HepG2 (cell line): ENCODE measurements around the gene GMPPA. TPM values are rescaled to one million over a fixed set of nuclear protein-coding genes. Genes with fewer than 3 reads are reported as not detected.

Experiments used
- ATAC-seq: fragments of 200-7000 bp; cut with Tn5 transposase; 3 replicates; pipeline ENCODE4 v1.9.1; 2020; ENCODE audit warnings: mild to moderate bottlenecking, moderate library complexity
- BruUV-seq: library from RNA; stranded (reverse); fragments of 400-500 nt; replicated peaks from 2 replicates; lab custom pipeline; 2021; lab: Mats Ljungman, UMichigan
- CTCF ChIA-PET: fragments of 300-600 bp; formaldehyde crosslinking; extraction: SDS; loops from one replicate; lab custom pipeline; 2021; ENCODE audit warnings: low total read pairs, inconsistent platforms, low intra/inter-chr PET ratio; lab: Yijun Ruan, JAX
- POLR2A ChIA-PET: fragments of 350-600 bp; sonication (Branson Sonifier 250); formaldehyde crosslinking; loops from one replicate; lab custom pipeline; 2020; ENCODE audit warnings: antibody characterized with exemption, inconsistent platforms; lab: Yijun Ruan, JAX
- DNase-seq: peaks from one replicate; pipeline ENCODE4 v3.0.0-alpha.2; 2015; ENCODE audit warnings: low spot score
- FAIRE-seq: peaks from 3 replicates; lab custom pipeline; 2011; peaks lifted over from hg19 to GRCh38; lab: Jason Lieb, UNC
- H2AFZ ChIP-seq: one replicate; pipeline ENCODE4 v1.6.1; 2011; ENCODE audit warnings: low read length, inconsistent platforms
- H3K27ac ChIP-seq: fragments of 300-600 bp; 3 replicates; pipeline ENCODE4 v1.8.0; 2011; ENCODE audit warnings: mixed run types, mild to moderate bottlenecking, mixed read lengths, low read length, inconsistent platforms; ENCODE audit not compliant: insufficient read depth; ENCODE audit errors: extremely low read length
- H3K27me3 ChIP-seq, 2 experiments: fragments of 200-600 bp in 1 of 2; 2 replicates in 1 of 2; 3 replicates in 1 of 2; pipeline versions ENCODE4 v1.6.0 to v1.8.0; 2011; ENCODE audit warnings: low read length in 2 of 2, mild to moderate bottlenecking in 2 of 2, moderate library complexity in 2 of 2, inconsistent platforms in 1 of 2; ENCODE audit not compliant: insufficient read depth in 2 of 2, control insufficient read depth in 1 of 2
- H3K36me3 ChIP-seq, 2 experiments: fragments of 200-600 bp in 1 of 2; replicated peaks in 1 of 2; 2 replicates in 1 of 2; 3 replicates in 1 of 2; pipeline versions ENCODE4 v1.5.1 to v1.8.0; 2011; ENCODE audit warnings: low read length in 2 of 2, inconsistent platforms in 1 of 2; ENCODE audit not compliant: insufficient read depth in 2 of 2, control insufficient read depth in 1 of 2
- H3K4me1 ChIP-seq: 2 replicates; pipeline ENCODE4 v1.5.1; 2012; ENCODE audit warnings: low read length, inconsistent platforms; ENCODE audit not compliant: insufficient read depth
- H3K4me2 ChIP-seq: 2 replicates; pipeline ENCODE4 v1.6.0; 2011; ENCODE audit warnings: low read depth, low read length, inconsistent platforms
- H3K4me3 ChIP-seq, 3 experiments: fragments of 200-600 bp in 1 of 3; sonication (generic), shearing (Covaris generic) in 1 of 3; replicated peaks in 1 of 3; 2 replicates each; pipeline ENCODE4 v1.5.1; 2011 to 2016; ENCODE audit warnings: low read length in 3 of 3, inconsistent platforms in 2 of 3, low read depth in 2 of 3, mild to moderate bottlenecking in 2 of 3, control low read depth in 1 of 3, mixed read lengths in 1 of 3; ENCODE audit not compliant: insufficient read depth in 1 of 3
- H3K79me2 ChIP-seq: one replicate; pipeline ENCODE4 v1.6.1; 2011; ENCODE audit warnings: low read length, inconsistent platforms; ENCODE audit not compliant: insufficient read depth
- H3K9ac ChIP-seq: 2 replicates; pipeline ENCODE4 v1.6.0; 2011; ENCODE audit warnings: mild to moderate bottlenecking, low read depth, low read length, inconsistent platforms; ENCODE audit not compliant: insufficient read depth
- H3K9me3 ChIP-seq: 2 replicates; pipeline ENCODE4 v1.5.1; 2012; ENCODE audit warnings: mild to moderate bottlenecking, low read length
- H4K20me1 ChIP-seq: 2 replicates; pipeline ENCODE4 v1.6.0; 2011; ENCODE audit warnings: inconsistent platforms, mild to moderate bottlenecking, low read length, moderate library complexity; ENCODE audit not compliant: insufficient read depth
- ISL2 ChIP-seq: sonication (generic); formaldehyde crosslinking; IDR thresholded peaks from 2 replicates; pipeline ENCODE4 v1.5.0; 2020; ENCODE audit warnings: missing genetic modification reagents
- KLF12 ChIP-seq: sonication (generic); formaldehyde crosslinking; IDR thresholded peaks from 2 replicates; pipeline ENCODE4 v1.4.0; 2020; ENCODE audit warnings: missing genetic modification reagents, borderline replicate concordance
- NFAT5 ChIP-seq: sonication (generic); formaldehyde crosslinking; IDR thresholded peaks from 2 replicates; pipeline ENCODE4 v1.4.0; 2020; ENCODE audit warnings: missing genetic modification reagents
- PCBP2 ChIP-seq: fragments of 200-400 bp; formaldehyde crosslinking; optimal IDR thresholded peaks from 2 replicates; pipeline ENCODE3; 2018; ENCODE audit warnings: low read length, low read depth; ENCODE audit not compliant: poor library complexity, severe bottlenecking
- SMC3 ChIP-seq: IDR thresholded peaks from 2 replicates; pipeline ENCODE4 v1.6.1; 2011; ENCODE audit warnings: low read length, improper control_type of control experiment
- THYN1 ChIP-seq: sonication (generic); formaldehyde crosslinking; IDR thresholded peaks from 2 replicates; pipeline ENCODE4 v1.8.1; 2023; ENCODE audit warnings: low read depth, mild to moderate bottlenecking, moderate library complexity, missing genetic modification reagents, borderline replicate concordance
- TOE1 ChIP-seq: sonication (generic); formaldehyde crosslinking; IDR thresholded peaks from 2 replicates; pipeline ENCODE4 v1.4.0; 2020; ENCODE audit warnings: mild to moderate bottlenecking, missing genetic modification reagents
- U2AF1 ChIP-seq: fragments of 200-400 bp; formaldehyde crosslinking; optimal IDR thresholded peaks from 2 replicates; pipeline ENCODE3; 2017; ENCODE audit warnings: mild to moderate bottlenecking, low read depth, low read length
- ZBTB10 ChIP-seq: sonication (generic); formaldehyde crosslinking; IDR thresholded peaks from 2 replicates; pipeline ENCODE4 v1.4.0; 2020; ENCODE audit warnings: missing genetic modification reagents, borderline replicate concordance
- ZBTB39 ChIP-seq: sonication (generic); formaldehyde crosslinking; IDR thresholded peaks from 2 replicates; pipeline ENCODE4 v1.5.0; 2020; ENCODE audit warnings: missing genetic modification reagents
- ZFP1 ChIP-seq: IDR thresholded peaks from 2 replicates; pipeline ENCODE4 v1.6.1; 2016
- ZFP37 ChIP-seq: sonication (generic); formaldehyde crosslinking; IDR thresholded peaks from 2 replicates; pipeline ENCODE4 v1.4.0; 2020; ENCODE audit warnings: missing genetic modification reagents, borderline replicate concordance
- ZNF550 ChIP-seq: sonication (generic); formaldehyde crosslinking; IDR thresholded peaks from 2 replicates; pipeline ENCODE4 v1.4.0; 2020; ENCODE audit warnings: mild to moderate bottlenecking, missing genetic modification reagents, borderline replicate concordance
- ZNF589 ChIP-seq: sonication (generic); formaldehyde crosslinking; conservative IDR thresholded peaks from 2 replicates; pipeline ENCODE4 v1.8.0; 2022; ENCODE audit warnings: mild to moderate bottlenecking, moderate library complexity, missing genetic modification reagents
- WGBS: methylation state at CpG from one replicate; pipeline ENCODE4 v1.1.6; 2017; ENCODE audit warnings: low lambda C conversion rate; 5-methylcytosine and 5-hydroxymethylcytosine counted together
- in situ Hi-C: cut with HindIII; loops from 2 replicates; pipeline ENCODE4 v1.10.0; 2017; ENCODE audit warnings: low pct_unique_long_range_greater_than_20kb; ENCODE audit not compliant: extremely low pct_ligation_motif_present
- intact Hi-C: fragments of 100-400 bp; cut with micrococcal nuclease; formaldehyde crosslinking; loops from one replicate; pipeline ENCODE4 v1.10.0; 2022; ENCODE audit not compliant: unreplicated experiment
- polyA plus RNA-seq, 8 experiments: library from polyadenylated mRNA; depleted of rRNA in 3 of 8; stranded (reverse) in 7 of 8; unstranded in 1 of 8; fragments of >200 nt; fragmentation: Illumina TruSeq in 4 of 8; extraction: Trizol in 4 of 8; gene quantifications; 2 replicates each; pipeline versions ENCODE4 v1.2.1 to v1.2.3, GENCODE V29; 2011 to 2016; ENCODE audit warnings: low read depth in 4 of 8, missing spikeins in 1 of 8, mixed read lengths in 1 of 8; ENCODE audit not compliant: insufficient read depth in 1 of 8
- total RNA-seq, 5 experiments: library from RNA; depleted of rRNA; stranded (reverse); fragments of >200 nt; fragmentation: Illumina TruSeq; extraction: Trizol; gene quantifications; 2 replicates each; pipeline ENCODE4 v1.2.3, GENCODE V29; 2016; ENCODE audit warnings: low read depth in 1 of 5

GMPPA gene
- total and polyA plus RNA-seq, 2 of the 13 experiments (the other 11 are each of a cell fraction or from before 2014, with no cell fraction given): 81.1 to 106 TPM

DNA sequence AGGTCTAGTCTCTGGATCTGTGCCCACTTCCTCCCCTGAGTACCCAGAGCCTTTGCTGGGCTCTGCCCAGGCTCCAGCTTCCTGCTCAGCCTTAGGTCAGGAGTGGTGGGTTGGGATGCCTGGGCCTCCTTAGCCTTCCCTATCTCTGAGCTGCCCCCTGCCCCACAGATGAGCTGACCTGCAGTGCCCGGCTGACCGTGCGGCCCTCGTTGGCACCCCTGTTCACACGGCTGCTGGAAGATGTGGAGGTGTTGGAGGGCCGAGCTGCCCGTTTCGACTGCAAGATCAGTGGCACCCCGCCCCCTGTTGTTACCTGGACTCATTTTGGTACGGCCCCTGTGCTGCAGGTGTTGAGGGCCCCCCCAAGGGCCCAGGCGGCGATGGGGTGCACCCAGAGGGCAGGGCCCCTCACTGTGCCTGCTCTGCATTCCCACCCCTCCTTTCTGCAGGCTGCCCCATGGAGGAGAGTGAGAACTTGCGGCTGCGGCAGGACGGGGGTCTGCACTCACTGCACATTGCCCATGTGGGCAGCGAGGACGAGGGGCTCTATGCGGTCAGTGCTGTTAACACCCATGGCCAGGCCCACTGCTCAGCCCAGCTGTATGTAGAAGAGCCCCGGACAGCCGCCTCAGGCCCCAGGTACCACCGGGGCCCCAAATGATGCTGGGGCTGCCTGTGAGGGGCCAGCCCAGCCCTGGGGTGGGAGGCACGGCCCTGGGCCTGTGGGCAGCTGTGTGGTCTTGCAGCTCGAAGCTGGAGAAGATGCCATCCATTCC, 30.1 kb upstream of the GMPPA start:
- no peak overlapping the region for H3K4me2 ChIP-seq
- ChIA-PET CTCF (no interaction called here), POLR2A (interaction anchor here (0.7 kb wide), 1 partner anchor 10 kb away, joined by 3 read pairs; no protein-coding TSS in a partner anchor)
- H3K4me3 ChIP-seq: no peak overlapping the region
- intact Hi-C loops: no loop called here
- H3K79me2 ChIP-seq: no peaks in the 10 kb centered on the region
- H4K20me1 ChIP-seq: no peaks in the 10 kb centered on the region
- no peak overlapping the region for H3K27ac ChIP-seq
- in situ Hi-C loops: no loop called here
- H2AFZ ChIP-seq: no peak overlapping the region
- no peak for DNase-seq
- H3K4me1 ChIP-seq: no peaks in the 10 kb centered on the region
- ATAC-seq: no peak
- no peaks in the 10 kb centered on the region for H3K9me3 ChIP-seq
- no peaks in the 10 kb centered on the region for H3K36me3 ChIP-seq
- BruUV-seq: no TSS peak
- FAIRE-seq: no peak
- no peak overlapping the region for H3K9ac ChIP-seq
- H3K27me3 ChIP-seq: peaks cover 12 to 89% of the 10 kb centered on the region in 2 experiments; a peak in 4 of 5 replicates
- WGBS: 75% methylated on average over 4 of the region's 23 CpGs
- no peak for TF ChIP-seq ZBTB10 (CRISPR knock-in tag)
- TF ChIP-seq SMC3: no peak
- TF ChIP-seq NFAT5 (CRISPR knock-in tag): no peak
- TF ChIP-seq U2AF1: no peak
- TF ChIP-seq TOE1 (CRISPR knock-in tag): no peak
- no peak for TF ChIP-seq ZNF550
- TF ChIP-seq THYN1 (CRISPR knock-in tag): no peak
- TF ChIP-seq ZFP37: no peak
- TF ChIP-seq ISL2 (CRISPR knock-in tag): no peak
- no peak for TF ChIP-seq KLF12
- TF ChIP-seq PCBP2: no peak
- TF ChIP-seq ZBTB39 (CRISPR knock-in tag): no peak
- TF ChIP-seq ZFP1 (CRISPR knock-in tag): no peak
- TF ChIP-seq ZNF589: no peak
